Pancreas (tissue), 10 donors: ENCODE data around the gene WASF2. TPM values are rescaled to one million over a fixed set of nuclear protein-coding genes. Genes with fewer than 3 reads are reported as not detected.

ENCODE experiments used
- ATAC-seq, 4 donors: fragments of 200-7000 bp; cut with Tn5 transposase; one replicate each; pipeline versions ENCODE4 v1.8.0 to v1.9.1; 2020; ENCODE audit warnings: mild to moderate bottlenecking in 4 of 4, moderate library complexity in 4 of 4
- DNase-seq, 6 donors: peaks; one replicate each; pipeline ENCODE4 v3.0.0-alpha.2; 2020
- FAIRE-seq: peaks from 2 replicates; lab custom pipeline; 2012; peaks lifted over from hg19 to GRCh38; lab: Jason Lieb, UNC
- H3K27ac ChIP-seq, 4 donors: fragments of 200-600 bp; sonication (generic); 1 replicate in 3 of 4; 2 replicates in 1 of 4; pipeline versions ENCODE4 v1.5.0 to v1.8.0; 2020
- H3K27me3 ChIP-seq, 4 donors: fragments of 200-600 bp; one replicate each; pipeline ENCODE4 v1.8.0; 2021
- H3K36me3 ChIP-seq, 3 donors: fragments of 200-600 bp; sonication (generic) in 1 of 3; one replicate each; pipeline versions ENCODE4 v1.5.0 to v1.8.0; 2020 to 2021
- H3K4me1 ChIP-seq, 3 donors: fragments of 200-600 bp; one replicate each; pipeline ENCODE4 v1.8.0; 2021
- H3K4me3 ChIP-seq, 4 donors: fragments of 200-600 bp; sonication (generic) in 2 of 4; one replicate each; pipeline versions ENCODE4 v1.5.0 to v1.8.0; 2020 to 2021
- H3K9me3 ChIP-seq, 4 donors: fragments of 200-600 bp; one replicate each; pipeline ENCODE4 v1.8.0; 2021
- CTCF ChIP-seq, 4 donors: fragments of 200-600 bp; sonication (generic) in 3 of 4; IDR thresholded peaks; one replicate each; pipeline versions ENCODE4 v1.5.0 to v1.8.0; 2021; ENCODE audit warnings: antibody characterized with exemption in 4 of 4
- WGBS, 2 donors: extraction: QIAGEN DNeasy Blood & Tissue Kit; methylation state at CpG; one replicate each; pipeline ENCODE4 v1.1.7; 2013; 5-methylcytosine and 5-hydroxymethylcytosine counted together
- intact Hi-C, 3 donors: fragments of 100-400 bp; cut with DNase I; formaldehyde crosslinking; loops; one replicate each; pipeline versions ENCODE4 v1.11.1 to v1.14.2; 2022
- polyA plus RNA-seq, 2 donors: library from polyadenylated mRNA; stranded (reverse); fragments of 200-250 nt; gene quantifications; one replicate each; pipeline ENCODE4 v1.2.3, GENCODE V29; 2013
- total RNA-seq, 6 donors: library from RNA; stranded (reverse); fragmentation: NEBNext Ultra II Directional in 4 of 6; extraction: Animal tissue kit (Norgen Biotek cat#: 25700) in 4 of 6; gene quantifications; one replicate each; pipeline versions ENCODE4 v1.2.1 to v1.2.4, GENCODE V29; 2021 to 2023
- donor health status: healthy with polysubstance abuse.
- donor health status: DM: no; HTN: no; CAD: no; lungs with moderate emphysema.
- donor health status: DM: no; HTN: no; CAD: no.
- donor health status: control.
- donor health status: control.
- donor health status: Bipolar disorder and iron deficiency.
- donor health status: DM: yes; HTN: yes; CAD: no.
- donor health status: DM: no; HTN: no; CAD: no.
- donor health status: DM: no; HTN: no; CAD: no.
- donor health status: DM: yes; HTN: yes; CAD: no.

Gene WASF2
- total and polyA plus RNA-seq, 8 donors, result 13.5 to 83.2 (median 51.4) TPM

- no peak overlapping the region for H3K27ac ChIP-seq
- H3K9me3 ChIP-seq, result no peaks in the 10 kb centered on the region
- intact Hi-C loops, result no loop called here
- no peaks in the 10 kb centered on the region for H3K36me3 ChIP-seq
- ATAC-seq (no peak), DNase-seq (no peak), FAIRE-seq (no peak)
- H3K27me3 ChIP-seq, result no peaks in the 10 kb centered on the region
- no peak overlapping the region for H3K4me3 ChIP-seq
- peaks cover 0 to 4% (median 1%) of the 10 kb centered on the region in 3 donors for H3K4me1 ChIP-seq
- 89 to 91% methylated on average over 19 of the region's 19 CpGs for WGBS, 2 donors
- no peak for TF ChIP-seq CTCF (IDR thresholded peaks at IDR 0.05)
Observed at GRCh38 chr1:27372022-27372807, 117.8 kb downstream of the WASF2 start.

- no peaks in the 10 kb centered on the region for H3K9me3 ChIP-seq
- intact Hi-C loops, result no loop called here
- no peaks in the 10 kb centered on the region for H3K36me3 ChIP-seq
- no peak for DNase-seq
- H3K4me1 ChIP-seq, result peaks cover 0 to 11% (median 4%) of the 10 kb centered on the region in 3 donors
- no peak for FAIRE-seq
- ATAC-seq, result no peak
- WGBS, 2 donors, result 71 to 73% methylated on average over 13 of the region's 13 CpGs
- H3K4me3 ChIP-seq, result no peak overlapping the region
- no peak overlapping the region for H3K27ac ChIP-seq
- no peaks in the 10 kb centered on the region for H3K27me3 ChIP-seq
- TF ChIP-seq CTCF (IDR thresholded peaks at IDR 0.05), result no peak
Observed at GRCh38 chr1:27368869-27369582, 120.9 kb downstream of the WASF2 start.

- no peak for TF ChIP-seq CTCF (IDR thresholded peaks at IDR 0.05)
- no peak for DNase-seq
- Histone ChIP-seq H3K36me3 (no peaks in the 10 kb centered on the region), H3K27me3 (no peaks in the 10 kb centered on the region), H3K27ac (peak overlapping the region; percentile 63 to 94 (median 86)), H3K4me1 (peaks cover 0 to 11% (median 4%) of the 10 kb centered on the region in 3 donors), H3K4me3 (peak overlapping the region in 3 of 4 donors; percentile 59 to 84 (median 61)), H3K9me3 (no peaks in the 10 kb centered on the region)
- no peak for ATAC-seq
- 36 to 42% methylated on average over 8 of the region's 8 CpGs for WGBS, 2 donors
- intact Hi-C loops, result no loop called here
- no peak for FAIRE-seq
Observed at GRCh38 chr1:27367160-27367650, 122.8 kb downstream of the WASF2 start.

- H3K27ac ChIP-seq, result peak within 1 kb of the TSS; percentile 63 to 94 (median 86)
- FAIRE-seq, result no peak
- no peaks in the 10 kb centered on the region for H3K27me3 ChIP-seq
- peak; percentile 80 to 94 (median 85) for DNase-seq
- ATAC-seq, result peak; percentile 73 to 85 (median 82)
- intact Hi-C loops, result no loop called here
- H3K9me3 ChIP-seq, result no peaks in the 10 kb centered on the region
- 0 to 1% methylated on average over 29 to 67 of the region's 67 CpGs for WGBS, 2 donors
- peak within 1 kb of the TSS; percentile 45 to 84 (median 60) for H3K4me3 ChIP-seq
- peaks cover 0 to 11% (median 4%) of the 10 kb centered on the region in 3 donors for H3K4me1 ChIP-seq
- no peak for TF ChIP-seq CTCF (IDR thresholded peaks at IDR 0.05)
- H3K36me3 ChIP-seq, result no peaks in the 10 kb centered on the region
Observed at GRCh38 chr1:27366411-27367159, 123.4 kb downstream of the WASF2 start, which contains the start of gene MAP3K6. MAP3K6 (minus strand) TSS chr1:27366961; CDS start chr1:27366597, 364 bp downstream.
